DMS153 treated with DMSO at 0.1 percent for 48 hours (cell line): ENCODE results near the gene GPR161.
"Not testable (repeated sequence)": the region's sequence is repeated elsewhere in the genome, so short reads cannot be mapped to it uniquely, and the experiment has no call there.

ENCODE experiments used
- DNase-seq: peaks from one replicate; lab custom pipeline; 2025; ENCODE audit not compliant: unreplicated experiment; lab: John Stamatoyannopoulos, UW

The GPR161 gene

GRCh38 chr1:168089326-168089978, 47.3 kb downstream of the GPR161 start:
- no peak for DNase-seq

GRCh38 chr1:168088511-168089325, 48.0 kb downstream of the GPR161 start:
- DNase-seq, result no peak

- no peak for DNase-seq
These were observed 49.0 kb downstream of the GPR161 start for GRCh38 chr1:168087696-168088095.

GRCh38 chr1:168086438-168086837, 50.3 kb downstream of the GPR161 start:
- DNase-seq, result no peak

GRCh38 chr1:168085401-168085872, 51.3 kb downstream of the GPR161 start:
- DNase-seq, result no peak

GRCh38 chr1:168084396-168085231, 52.1 kb downstream of the GPR161 start:
- peak; percentile 9 for DNase-seq

GRCh38 chr1:168083456-168084325, 53.0 kb downstream of the GPR161 start:
- DNase-seq, result no peak

GRCh38 chr1:168082008-168082876, 54.5 kb downstream of the GPR161 start:
- peak; percentile 79 for DNase-seq

- DNase-seq, result no peak
These were observed 55.2 kb downstream of the GPR161 start for GRCh38 chr1:168081373-168082007.

GRCh38 chr1:168079761-168080160, 57.0 kb downstream of the GPR161 start:
- no peak for DNase-seq

GRCh38 chr1:168069384-168069783, 67.3 kb downstream of the GPR161 start:
- no peak for DNase-seq

GRCh38 chr1:168065506-168065905, 71.2 kb downstream of the GPR161 start:
- no peak for DNase-seq

GRCh38 chr1:168064216-168064615, 72.5 kb downstream of the GPR161 start:
- DNase-seq, result no peak

- no peak for DNase-seq
These were observed 78.8 kb downstream of the GPR161 start for GRCh38 chr1:168057921-168058320.

- DNase-seq, result no peak
These were observed 79.4 kb downstream of the GPR161 start for GRCh38 chr1:168057355-168057754.

- not testable (repeated sequence) for DNase-seq
These were observed 80.6 kb downstream of the GPR161 start for GRCh38 chr1:168056152-168056551.

GRCh38 chr1:168054117-168054516, 82.6 kb downstream of the GPR161 start:
- DNase-seq, result no peak

- DNase-seq, result no peak
These were observed 83.0 kb downstream of the GPR161 start for GRCh38 chr1:168053681-168054080.

- DNase-seq, result no peak
These were observed 85.8 kb downstream of the GPR161 start for GRCh38 chr1:168050880-168051279.
